Measurements from ENCODE around the gene RFTN2. TPM values are rescaled to one million over a fixed set of nuclear protein-coding genes. Genes with fewer than 3 reads are reported as not detected.

The RFTN2 gene
- total and polyA plus RNA-seq, 2 of the 13 experiments (the other 11 are each of a cell fraction or from before 2014, with no cell fraction given) = not detected

GRCh38 chr2:197613509-197613987 is 61.8 kb downstream of the RFTN2 start (continued):
- TF ChIP-seq, protein P1, sequence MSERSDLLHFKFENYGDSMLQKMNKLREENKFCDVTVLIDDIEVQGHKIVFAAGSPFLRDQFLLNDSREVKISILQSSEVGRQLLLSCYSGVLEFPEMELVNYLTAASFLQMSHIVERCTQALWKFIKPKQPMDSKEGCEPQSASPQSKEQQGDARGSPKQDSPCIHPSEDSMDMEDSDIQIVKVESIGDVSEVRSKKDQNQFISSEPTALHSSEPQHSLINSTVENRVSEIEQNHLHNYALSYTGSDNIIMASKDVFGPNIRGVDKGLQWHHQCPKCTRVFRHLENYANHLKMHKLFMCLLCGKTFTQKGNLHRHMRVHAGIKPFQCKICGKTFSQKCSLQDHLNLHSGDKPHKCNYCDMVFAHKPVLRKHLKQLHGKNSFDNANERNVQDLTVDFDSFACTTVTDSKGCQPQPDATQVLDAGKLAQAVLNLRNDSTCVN (CRISPR knock-in tag; IDR thresholded peaks at IDR 0.05; ENCODE audit: borderline replicate concordance) = no peak
- TF ChIP-seq MLXIP (CRISPR knock-in tag; IDR thresholded peaks at IDR 0.05; ENCODE audit: borderline replicate concordance) (peak; percentile 27; the same call in 1 of the 2 replicates), HINFP (CRISPR knock-in tag; IDR thresholded peaks at IDR 0.05; ENCODE audit: low read depth) (no peak), ZNF574 (CRISPR knock-in tag; IDR thresholded peaks at IDR 0.05) (no peak), FOXA3 (CRISPR knock-in tag; IDR thresholded peaks at IDR 0.05) (peak; percentile 100), ZNF441 (CRISPR knock-in tag; IDR thresholded peaks at IDR 0.05; ENCODE audit: borderline replicate concordance) (no peak), ZSCAN31 (CRISPR knock-in tag; IDR thresholded peaks at IDR 0.05; ENCODE audit: low read depth) (peak; percentile 88; the same call in 1 of the 2 replicates), MTA1 (CRISPR knock-in tag; IDR thresholded peaks at IDR 0.05; ENCODE audit: borderline replicate concordance) (no peak; the same call in 1 of the 2 replicates), ZNF232 (CRISPR knock-in tag; IDR thresholded peaks at IDR 0.05; ENCODE audit: borderline replicate concordance) (no peak), TGIF2 (CRISPR knock-in tag; IDR thresholded peaks at IDR 0.05) (peak; percentile 72; the same call in 1 of the 2 replicates), PCBP1 (IDR thresholded peaks at IDR 0.05; ENCODE audit: borderline replicate concordance, low read depth, low read length) (no peak), KDM6A (CRISPR knock-in tag; IDR thresholded peaks at IDR 0.05; ENCODE audit: low read depth) (peak; percentile 96), HMG20A (CRISPR knock-in tag; IDR thresholded peaks at IDR 0.05; ENCODE audit: borderline replicate concordance) (peak; percentile 100)
- TF ChIP-seq, protein P2, sequence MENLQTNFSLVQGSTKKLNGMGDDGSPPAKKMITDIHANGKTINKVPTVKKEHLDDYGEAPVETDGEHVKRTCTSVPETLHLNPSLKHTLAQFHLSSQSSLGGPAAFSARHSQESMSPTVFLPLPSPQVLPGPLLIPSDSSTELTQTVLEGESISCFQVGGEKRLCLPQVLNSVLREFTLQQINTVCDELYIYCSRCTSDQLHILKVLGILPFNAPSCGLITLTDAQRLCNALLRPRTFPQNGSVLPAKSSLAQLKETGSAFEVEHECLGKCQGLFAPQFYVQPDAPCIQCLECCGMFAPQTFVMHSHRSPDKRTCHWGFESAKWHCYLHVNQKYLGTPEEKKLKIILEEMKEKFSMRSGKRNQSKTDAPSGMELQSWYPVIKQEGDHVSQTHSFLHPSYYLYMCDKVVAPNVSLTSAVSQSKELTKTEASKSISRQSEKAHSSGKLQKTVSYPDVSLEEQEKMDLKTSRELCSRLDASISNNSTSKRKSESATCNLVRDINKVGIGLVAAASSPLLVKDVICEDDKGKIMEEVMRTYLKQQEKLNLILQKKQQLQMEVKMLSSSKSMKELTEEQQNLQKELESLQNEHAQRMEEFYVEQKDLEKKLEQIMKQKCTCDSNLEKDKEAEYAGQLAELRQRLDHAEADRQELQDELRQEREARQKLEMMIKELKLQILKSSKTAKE (CRISPR knock-in tag; IDR thresholded peaks at IDR 0.05; ENCODE audit: borderline replicate concordance) = peak; percentile 96
- TF ChIP-seq, protein P3, sequence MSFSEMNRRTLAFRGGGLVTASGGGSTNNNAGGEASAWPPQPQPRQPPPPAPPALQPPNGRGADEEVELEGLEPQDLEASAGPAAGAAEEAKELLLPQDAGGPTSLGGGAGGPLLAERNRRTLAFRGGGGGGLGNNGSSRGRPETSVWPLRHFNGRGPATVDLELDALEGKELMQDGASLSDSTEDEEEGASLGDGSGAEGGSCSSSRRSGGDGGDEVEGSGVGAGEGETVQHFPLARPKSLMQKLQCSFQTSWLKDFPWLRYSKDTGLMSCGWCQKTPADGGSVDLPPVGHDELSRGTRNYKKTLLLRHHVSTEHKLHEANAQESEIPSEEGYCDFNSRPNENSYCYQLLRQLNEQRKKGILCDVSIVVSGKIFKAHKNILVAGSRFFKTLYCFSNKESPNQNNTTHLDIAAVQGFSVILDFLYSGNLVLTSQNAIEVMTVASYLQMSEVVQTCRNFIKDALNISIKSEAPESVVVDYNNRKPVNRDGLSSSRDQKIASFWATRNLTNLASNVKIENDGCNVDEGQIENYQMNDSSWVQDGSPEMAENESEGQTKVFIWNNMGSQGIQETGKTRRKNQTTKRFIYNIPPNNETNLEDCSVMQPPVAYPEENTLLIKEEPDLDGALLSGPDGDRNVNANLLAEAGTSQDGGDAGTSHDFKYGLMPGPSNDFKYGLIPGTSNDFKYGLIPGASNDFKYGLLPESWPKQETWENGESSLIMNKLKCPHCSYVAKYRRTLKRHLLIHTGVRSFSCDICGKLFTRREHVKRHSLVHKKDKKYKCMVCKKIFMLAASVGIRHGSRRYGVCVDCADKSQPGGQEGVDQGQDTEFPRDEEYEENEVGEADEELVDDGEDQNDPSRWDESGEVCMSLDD (CRISPR knock-in tag; IDR thresholded peaks at IDR 0.05; ENCODE audit: borderline replicate concordance) = no peak

Data from HepG2 (cell line).